Glomerular visceral epithelial cell (primary cell): ENCODE results near the gene POU3F1.

ENCODE experiments used
- DNase-seq: peaks from one replicate; pipeline ENCODE4 v3.0.0-alpha.2; 2016; ENCODE audit errors: extremely low spot score

Gene POU3F1

DNA sequence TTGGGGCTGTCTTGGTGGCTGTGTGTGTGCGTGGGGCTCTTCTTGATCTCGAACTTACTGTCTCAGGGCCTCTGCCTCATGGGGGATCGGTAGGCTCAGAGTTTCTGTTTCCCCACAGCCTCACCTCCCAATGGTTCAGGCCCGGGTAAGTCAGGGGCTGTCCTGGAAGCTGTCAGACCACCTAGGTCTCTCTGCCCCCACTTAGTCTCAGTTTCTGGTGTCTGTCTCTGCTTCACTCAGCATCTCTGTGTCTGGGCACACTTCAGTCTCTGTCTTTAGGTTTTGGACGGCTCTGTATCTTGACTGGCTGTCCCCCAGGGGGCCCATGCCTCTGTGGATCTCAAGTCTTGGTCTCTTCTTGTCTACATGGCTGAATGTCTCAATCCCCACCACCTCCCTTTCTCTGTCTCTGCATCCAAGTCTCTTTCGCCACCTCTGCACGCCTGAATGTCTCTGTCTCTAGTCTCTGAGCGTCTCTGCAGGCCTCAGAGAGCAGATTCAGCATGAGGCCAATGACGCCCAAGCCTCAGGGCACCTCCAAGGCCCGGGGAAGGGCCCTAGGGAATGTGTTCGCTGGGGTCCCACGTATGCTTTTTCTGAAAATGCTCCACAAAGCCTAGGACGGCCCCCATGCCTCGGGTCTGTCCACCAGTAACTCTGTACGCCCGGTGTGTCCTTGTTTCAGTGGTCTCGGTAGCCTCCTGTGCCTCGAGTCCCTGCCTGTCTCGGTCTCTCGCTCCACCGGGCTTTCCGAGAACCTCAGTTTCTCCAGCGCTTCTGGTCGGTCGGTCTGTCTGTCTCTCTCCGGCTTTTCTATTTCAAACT is 42.1 kb downstream of the POU3F1 start:
- DNase-seq = peak; percentile 16

DNA sequence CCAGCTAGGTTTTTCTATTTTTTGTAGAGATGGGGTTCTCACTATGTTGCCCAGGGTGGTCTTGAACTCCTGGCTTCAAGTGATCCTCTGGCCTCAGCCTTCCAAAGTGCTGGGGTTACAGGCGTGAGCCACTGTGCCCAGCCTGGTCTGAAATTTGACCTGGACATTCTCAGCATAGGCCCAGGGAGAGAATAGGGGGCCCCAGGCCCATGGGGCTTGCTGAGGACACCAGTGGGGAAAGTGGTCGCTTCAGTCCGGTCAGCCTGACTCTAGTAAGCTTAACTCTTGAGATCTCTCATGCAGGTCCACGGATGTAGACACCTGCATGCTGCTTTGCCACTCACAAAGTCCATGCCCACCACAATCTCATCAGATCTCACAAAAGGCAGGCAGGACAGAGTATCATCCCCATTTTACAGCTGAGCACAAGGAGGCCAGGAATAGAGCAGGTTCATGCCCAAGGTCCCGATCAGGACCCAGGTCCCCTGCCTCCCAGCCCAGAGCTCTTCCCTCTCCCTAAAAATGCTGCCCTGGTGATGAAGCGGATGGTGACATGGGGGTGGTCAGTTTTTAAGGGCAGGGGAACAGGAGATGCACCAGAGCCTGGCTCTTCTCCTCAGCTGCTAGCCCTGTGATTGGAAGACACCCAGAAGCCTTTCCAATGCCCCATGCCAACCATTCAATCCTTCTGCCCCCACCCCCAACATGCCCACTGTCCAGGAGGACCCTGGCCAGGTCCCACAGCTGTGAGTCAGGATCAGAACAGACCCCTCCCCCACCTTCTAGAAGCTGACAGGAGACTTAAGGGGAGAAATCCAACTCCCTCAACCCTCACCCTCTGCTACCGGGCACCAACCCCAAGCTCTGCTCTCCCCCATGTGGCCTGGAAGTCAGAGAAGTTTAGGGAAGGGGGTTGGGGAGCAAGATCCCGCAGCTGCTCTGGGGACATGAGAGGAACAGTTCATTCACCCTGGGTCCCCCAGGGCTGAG is 43.0 kb downstream of the POU3F1 start:
- peak; percentile 22 for DNase-seq

DNA sequence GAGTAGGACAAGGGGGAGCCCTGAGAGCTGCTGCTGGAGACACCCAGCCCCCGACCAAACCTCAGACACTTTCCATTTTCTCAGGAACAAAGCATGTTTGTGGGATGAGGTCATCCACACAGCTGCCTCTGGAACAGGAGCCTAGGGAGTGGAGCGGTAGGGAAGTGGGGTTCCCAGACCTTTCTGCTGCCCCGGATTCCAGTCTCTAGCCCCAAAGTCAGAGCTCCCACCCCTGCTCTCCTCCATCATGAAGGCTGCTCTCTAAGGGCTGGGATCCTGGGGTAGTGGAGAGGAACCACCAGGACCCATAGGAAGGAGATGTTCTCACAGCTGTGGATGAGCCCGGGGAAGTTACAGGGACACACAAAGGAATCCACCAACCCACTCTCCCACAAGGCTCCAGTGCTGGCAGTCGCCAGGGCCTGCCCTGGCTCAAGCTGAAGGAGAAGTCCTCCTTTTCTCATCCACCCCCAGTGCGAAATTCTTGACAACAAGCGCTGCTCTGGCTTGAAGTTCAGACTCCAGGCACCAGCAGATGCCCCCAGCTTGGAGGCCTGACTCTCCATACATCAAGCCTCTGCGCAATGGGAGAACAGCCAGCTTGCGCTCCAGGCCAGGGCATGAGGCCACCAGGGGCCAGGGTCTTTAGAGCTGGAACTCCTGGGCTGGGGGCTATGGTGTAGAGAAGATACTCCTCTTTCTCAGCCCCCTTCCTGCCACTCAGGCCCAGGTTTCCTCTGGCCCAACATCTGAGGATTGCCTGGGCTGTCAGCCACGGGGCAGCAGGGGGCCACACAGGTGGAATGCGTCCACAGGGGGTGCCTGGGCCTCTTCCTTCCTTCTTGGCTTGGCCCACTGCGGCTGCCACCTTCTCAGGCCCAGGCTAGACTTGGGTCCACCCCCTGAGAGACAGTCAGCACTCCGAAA is 45.8 kb downstream of the POU3F1 start:
- DNase-seq = peak; percentile 86

DNA sequence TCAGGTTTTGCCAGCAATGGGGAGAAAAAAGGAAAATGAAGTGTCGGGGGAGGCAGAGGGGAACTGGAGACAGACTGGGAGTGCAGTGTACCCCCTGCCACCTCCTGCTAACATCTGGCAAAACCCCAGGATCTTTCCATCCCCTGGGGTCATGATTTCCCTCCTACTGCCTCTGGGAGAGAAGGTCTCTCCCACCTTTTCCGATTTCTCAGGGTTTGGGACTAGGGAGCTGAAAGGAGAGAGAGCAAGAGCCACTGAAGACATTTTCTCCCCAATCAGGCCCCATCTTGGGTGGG is 46.4 kb downstream of the POU3F1 start:
- DNase-seq = no peak

DNA sequence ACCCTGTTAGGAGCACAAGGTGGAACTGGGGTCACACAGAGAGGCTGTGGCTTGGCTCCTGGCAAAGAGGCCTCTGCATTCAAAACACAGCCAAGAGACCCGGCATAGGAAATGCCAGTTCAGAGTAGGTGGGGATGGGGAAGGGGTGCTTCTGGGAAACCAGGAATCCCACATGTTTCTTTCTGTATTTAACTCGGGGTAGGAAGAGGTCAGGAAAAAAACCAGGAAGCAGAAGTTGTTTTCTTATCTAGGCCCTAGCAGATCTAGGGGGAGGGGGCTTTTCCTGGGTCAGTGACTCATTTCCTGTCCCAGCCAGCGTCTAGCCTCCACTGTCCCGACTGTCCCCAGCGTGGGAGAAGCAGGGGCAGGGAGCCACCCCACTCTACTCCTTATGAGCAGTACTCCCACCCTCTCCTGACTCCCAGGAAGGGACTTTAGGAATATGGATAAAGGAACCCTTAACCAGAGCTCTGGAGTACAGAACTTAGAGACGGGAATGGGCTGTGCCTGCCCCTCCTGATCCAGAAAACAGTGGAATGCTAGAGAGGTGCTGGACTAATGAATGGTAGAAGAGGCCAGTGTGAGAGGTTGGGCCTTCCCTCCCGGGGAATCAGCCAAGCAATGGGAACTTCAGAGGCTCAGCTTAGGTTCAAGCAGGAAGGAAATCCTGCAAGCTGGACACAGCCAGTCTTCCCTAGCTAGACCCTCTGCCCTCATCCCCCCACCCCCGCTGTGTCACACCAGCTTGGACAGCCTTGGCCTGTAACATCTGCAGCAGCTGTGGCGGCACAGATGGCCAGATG is 47.0 kb downstream of the POU3F1 start:
- peak; percentile 78 for DNase-seq

DNA sequence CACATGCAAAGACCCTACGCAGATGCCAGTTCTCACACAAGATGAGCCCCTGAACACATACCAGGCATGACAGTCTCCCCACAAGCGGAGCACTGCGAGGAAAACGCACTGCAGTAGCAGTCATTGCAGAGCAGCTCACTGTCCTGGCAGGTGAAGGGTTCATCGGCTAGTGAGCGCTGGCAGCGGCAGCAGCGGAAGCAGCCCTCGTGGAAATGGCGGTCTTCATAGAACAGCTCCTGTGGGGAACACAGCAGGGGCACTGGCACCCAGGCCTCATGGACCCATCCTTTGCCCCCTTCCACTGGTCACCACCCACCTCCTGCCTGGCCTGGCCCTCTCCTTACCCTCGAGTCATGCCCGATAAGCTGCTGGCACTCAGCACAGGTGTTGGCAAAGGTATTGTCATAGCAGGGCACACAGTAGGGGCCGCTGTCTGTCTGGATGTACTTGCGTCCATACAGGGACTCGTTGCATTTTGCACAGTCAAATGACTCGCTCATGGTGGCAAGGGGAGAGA is 47.6 kb downstream of the POU3F1 start:
- no peak for DNase-seq

DNA sequence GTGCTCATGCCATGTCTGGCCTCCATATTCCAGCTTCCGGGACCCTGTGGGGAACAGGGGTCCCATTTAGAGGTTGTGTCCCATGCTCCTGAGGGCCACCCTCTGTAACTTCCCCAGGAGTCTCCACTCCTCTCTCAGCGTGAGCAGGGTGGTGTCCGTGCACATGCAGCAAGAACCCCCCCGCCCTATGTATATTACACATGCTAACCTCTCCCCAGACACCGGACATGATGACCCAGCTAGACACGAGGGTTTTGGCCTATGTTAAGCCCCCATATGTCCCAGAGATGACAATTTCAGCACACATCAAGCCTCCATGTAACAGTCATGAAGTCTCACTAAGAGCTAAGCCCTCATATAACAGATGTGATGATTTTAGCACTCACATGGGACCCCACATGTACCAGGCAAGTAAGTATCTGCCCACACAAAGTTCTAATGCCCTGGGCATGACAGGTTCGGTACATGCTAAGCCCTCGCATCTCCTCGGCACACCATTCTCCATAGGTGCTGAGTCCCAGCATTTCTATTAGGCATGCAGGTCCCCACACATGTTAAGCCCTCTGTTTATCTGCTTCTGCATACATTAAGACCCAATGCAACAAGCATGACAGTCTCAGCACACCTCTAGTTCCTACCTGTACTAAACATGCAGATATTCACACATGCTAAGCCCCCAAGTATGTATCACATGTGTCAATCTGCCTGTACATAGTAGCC is 48.3 kb downstream of the POU3F1 start:
- DNase-seq = no peak

DNA sequence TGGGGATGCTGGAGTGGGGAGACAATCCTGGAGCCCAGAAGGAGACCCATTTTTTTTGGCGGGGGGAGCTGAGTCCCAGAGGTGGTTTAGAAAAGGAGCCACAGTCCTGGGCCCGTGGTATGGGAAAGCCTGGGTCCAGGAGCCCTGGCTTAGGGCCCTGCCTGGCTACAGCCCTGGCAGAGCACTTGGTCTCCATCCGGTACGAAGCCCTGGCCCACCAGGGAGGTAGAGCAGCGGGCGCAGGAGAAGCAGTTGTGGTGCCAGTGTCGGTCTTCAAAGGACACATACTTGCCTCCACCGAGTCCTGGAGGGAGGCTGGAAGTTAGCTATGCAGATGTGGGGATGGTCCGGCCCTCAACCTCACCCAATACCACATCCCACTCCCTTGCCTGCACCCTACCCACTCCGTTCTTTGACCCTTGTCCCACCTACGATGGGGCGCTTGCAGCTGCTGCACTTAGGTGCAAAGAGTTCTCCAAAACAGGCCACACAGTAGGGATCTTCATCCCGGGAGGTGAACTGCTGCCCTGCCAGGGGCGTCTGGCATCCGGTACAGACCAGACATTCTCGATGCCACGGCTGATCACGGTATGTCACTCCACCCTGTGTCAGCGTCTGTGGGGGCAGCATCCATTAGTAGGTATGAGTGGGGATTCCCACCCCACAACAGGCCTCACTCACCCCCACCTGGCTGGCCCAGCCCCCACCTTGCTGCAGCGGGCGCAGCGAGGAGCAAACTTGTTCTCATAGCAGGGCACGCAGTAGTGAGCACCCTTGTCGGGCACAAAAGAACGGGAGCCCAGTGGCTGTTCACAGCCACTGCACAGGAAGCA is 49.1 kb downstream of the POU3F1 start:
- DNase-seq = no peak

DNA sequence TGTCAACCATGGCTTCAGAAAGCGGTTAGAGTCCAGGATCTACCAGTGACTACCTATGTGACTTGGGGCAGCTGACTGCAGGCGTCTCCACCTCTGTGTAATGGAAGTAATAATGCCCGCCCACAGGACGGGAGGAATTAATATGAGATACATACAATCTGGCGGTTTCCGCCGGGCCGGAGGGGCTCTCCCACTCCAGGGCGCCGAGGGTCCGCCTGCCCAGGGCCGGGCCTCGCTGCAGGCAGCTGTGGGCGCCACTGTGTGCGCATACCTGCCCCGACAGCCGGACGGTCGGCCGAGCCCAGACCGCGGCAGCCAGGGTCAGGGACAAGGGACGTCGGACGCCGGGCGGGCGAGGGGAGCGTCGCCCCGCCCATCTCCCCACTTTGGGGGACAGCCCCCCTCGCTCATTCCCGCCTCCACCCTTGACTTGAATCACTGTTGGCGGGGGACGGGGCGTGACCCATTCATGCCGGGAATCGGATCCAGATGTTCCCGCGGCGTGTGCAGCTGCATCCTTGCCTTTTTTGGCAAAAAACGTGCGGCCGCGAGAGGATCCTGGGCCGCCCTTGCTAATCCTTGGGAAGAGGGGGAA is 50.7 kb downstream of the POU3F1 start:
- DNase-seq = no peak

DNA sequence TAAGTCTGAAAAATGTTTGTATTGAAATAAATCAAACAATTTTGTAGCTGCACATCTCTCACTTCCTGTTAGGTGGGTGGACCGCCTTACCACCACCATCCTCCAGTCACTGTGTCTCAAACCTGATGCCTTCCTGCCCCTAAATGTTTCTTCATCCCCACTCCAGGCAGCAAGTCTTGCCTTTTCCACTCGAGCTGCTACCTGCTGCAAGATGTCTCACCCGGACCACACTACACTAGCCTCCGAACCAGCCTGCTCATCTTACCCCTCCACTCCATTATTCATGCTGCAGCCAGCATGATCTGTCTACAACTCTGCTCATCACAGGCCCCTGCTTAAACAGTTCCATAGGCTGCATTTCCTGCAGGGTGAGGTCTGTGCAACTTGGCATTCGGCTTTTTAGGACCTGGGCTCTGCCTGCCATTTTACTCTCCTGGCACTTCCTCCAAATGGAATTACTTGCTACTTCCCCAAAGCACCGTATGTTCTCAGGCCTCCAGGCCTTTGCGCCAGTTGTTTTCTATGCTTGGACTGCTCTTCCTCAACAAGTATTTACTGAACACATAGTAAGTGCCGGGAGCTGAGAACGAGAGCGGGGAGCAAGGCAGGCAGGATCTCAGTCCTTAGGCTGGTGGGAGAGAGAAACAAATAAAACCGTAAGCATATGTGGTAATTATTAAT is 51.6 kb downstream of the POU3F1 start:
- no peak for DNase-seq
